Fibroblast of skin of right quadriceps (primary cell): ENCODE results near the gene PIK3R3.
A peak's percentile ranks its signal among the peaks of the same experiment; 100 is the strongest.
"Not testable (repeated sequence)": the region's sequence is repeated elsewhere in the genome, so short reads cannot be mapped to it uniquely, and the experiment has no call there.

Experiments used
- DNase-seq: peaks from one replicate; pipeline ENCODE4 v3.0.0-alpha.2; 2013

PIK3R3 gene

DNA sequence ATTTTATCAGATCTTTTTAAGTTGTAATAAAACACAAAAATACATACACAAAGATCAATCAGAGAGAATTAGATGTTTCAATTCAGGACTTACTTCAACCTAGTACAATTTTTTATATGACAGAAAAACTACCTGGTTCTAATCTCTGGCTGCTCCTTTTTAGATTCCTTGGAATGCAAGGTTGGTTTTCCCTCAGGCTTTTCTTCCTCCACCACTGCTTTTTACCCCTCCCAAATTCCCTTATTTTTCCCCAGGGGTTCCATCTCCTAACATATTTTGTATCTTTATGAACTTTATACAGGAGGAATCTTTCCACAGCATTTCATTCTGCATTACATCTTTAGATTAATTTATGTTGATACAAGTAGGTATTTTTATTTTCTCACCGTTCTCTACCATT, 33.2 kb downstream of the PIK3R3 start:
- DNase-seq = no peak

DNA sequence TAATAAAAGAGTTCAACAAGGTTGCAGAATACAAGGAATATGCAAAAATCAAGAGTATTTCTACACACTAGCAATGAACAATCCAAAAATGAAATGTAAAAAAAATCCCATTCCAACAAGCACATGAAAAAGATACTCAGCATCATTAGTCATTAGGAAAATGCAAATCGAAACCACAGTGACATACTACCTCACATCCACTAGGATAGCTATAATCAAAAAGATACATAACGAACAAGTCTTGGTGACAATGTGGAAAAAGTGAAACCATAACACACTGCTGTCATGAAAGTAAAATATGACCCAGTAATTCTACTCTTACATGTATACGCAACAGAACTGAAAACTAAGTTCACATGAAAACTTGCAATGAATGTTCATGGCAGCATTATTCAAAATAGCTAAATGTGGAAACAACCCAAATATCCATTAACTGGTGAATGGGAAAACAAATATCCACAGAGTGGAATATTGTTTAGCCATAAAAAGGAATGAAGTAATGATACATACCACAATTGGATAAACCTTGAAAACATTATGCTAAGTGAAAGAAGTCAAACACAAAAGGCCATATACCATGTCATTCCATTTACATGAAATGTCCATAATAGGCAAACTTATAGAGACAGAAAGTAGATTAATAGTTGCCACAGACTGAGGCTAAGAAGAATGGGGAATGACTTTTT, 34.3 kb downstream of the PIK3R3 start:
- DNase-seq = peak; percentile 10

DNA sequence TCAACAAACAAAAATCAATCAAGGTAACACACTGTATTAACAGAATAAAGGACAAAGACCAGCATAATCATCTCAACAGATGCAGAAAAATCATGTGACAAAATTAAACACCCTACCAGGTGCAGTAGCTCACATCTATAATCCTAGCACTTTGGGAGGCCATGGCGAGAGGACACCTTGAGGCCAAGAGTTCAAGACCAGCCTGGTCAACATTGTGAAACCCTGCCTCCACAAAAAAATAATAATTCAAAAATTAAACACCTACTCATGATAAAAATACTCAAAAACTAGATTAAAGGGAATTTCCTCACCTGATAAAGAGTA, 35.3 kb downstream of the PIK3R3 start:
- no peak for DNase-seq

DNA sequence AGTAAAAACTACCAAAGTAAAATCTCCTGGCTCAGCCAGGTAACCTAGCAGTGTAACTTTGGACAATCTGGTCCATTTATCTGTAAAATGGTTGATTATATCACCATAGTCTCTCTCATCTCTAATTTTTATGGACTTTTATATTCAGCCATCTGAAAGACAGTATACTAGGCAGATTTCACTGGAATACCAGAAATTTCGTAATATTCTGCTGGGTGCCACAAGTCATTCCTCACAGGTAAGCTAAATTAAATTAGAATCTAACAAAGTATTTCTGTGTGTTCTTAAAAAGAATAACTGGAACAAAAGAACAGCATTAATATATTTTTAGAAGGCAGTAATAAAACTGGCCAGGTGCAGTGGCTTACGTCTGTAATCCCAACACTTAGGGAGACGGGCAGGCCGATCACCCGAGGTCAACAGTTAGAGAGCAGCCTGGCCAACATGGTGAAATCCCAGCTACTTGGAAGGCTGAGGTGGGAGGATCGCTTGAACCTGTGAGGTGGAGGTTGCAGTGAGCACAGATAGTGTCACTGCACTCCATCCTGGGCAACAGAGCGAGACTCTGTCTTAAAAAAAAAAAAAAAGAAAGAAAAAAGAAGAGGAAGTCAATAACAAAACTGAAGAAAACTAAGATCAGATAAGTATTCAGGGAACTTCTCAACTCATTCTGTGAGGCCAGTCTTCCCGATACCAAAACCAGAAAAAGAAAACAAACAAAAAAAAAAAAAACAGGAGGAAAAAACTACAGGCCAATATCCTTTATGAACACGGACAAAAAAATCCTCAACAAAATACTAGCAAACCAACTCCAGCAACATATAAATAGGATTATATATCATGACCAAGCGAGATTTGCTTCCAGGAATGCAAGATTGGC, 35.9 kb downstream of the PIK3R3 start:
- no peak for DNase-seq

DNA sequence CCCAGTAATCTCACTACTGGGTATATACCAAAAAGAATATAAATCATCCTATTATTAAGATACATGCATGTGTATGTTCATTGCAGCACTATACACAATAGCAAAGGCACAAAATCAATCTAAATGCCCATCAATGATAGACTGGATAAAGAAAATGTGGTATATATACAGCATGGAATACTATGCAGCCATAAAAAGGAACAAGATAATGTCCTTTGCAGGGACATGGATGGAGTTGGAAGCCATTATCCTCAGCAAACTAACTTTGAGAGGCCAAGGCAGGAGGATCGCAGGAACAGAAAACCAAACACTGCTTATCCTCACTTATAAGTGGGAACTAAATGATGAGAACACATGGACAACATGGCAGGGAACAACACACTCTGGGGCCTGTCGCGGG, 37.3 kb downstream of the PIK3R3 start:
- DNase-seq = not testable (repeated sequence)

DNA sequence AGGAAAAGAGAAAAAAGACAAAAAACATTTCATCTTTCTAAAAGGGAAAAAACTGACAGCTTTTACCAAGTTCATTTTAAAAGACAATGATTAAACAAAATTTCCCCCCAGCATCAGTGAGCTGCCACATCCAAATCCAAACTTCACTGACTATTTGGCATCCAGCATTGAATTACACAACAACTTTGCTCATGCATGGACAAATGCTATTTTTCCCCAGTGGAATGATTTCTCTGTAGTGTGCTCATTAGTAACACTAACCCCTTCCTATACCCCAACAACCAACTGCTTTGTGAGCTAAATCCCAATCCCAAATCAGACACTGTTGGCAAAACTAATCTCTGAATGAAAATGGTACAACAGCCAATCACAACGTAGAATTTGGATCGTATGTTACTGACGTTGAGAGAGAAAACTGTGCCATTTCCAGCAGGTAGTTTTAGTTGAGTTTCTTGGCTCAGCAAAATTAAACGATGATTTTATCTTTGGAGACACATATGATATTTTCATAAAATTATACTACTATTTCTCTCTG, 37.9 kb downstream of the PIK3R3 start:
- no peak for DNase-seq

DNA sequence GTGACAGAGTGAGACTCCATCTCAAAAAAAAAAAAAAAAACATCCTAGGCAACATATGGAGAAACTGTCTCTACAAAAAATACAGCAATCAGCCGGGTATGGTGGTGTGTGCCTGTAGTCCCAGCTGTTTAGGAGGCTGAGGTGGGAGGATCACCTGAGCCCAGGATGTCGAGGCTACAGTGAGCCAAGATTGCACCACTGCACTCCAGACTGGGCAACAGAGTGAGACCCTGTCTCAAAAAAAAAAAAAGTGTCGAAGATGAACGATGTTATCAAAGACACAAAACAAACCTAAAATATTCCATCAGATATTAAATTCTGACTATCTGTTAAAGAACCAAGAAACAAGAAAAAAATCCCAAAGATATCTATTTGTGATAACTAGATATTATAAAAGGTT, 38.6 kb downstream of the PIK3R3 start:
- not testable (repeated sequence) for DNase-seq

DNA sequence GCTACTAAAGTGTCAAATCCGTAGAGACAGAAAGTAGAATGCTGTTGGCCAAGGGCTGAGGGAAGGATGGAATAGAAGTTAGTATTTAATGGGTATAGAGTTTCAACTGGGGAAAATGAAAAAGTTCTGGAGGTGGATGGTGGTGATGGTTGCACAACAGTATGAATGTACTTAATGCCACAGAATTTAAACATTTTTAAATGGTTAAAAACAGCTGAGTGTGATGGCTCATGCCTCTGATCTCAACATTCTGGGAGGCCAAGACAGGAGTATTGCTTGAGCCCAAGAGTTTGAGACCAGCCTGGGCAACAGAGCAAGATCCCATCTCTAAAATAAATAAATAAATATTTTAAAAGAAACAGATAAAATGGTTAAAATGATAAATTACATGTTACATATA, 44.5 kb downstream of the PIK3R3 start:
- peak; percentile 30 for DNase-seq

DNA sequence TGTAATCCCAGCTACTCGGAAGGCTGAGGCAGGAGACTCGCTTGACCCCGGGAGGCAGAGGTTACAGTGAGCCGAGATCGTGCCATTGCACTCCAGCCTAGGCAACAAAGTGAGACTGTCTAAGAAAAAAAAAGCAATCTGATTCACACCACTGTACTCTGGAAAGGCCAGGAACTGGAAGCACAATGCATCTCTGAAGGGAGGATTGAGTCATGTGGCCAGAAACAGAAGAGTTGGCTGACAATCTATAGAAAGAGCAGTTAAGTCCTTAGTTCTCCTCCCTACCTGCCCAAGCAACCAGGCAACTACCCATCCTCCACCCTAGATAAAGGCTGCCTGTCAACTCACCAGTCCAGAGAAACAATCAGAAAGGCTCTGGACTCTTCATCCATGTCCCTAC, 45.9 kb downstream of the PIK3R3 start:
- no peak for DNase-seq

DNA sequence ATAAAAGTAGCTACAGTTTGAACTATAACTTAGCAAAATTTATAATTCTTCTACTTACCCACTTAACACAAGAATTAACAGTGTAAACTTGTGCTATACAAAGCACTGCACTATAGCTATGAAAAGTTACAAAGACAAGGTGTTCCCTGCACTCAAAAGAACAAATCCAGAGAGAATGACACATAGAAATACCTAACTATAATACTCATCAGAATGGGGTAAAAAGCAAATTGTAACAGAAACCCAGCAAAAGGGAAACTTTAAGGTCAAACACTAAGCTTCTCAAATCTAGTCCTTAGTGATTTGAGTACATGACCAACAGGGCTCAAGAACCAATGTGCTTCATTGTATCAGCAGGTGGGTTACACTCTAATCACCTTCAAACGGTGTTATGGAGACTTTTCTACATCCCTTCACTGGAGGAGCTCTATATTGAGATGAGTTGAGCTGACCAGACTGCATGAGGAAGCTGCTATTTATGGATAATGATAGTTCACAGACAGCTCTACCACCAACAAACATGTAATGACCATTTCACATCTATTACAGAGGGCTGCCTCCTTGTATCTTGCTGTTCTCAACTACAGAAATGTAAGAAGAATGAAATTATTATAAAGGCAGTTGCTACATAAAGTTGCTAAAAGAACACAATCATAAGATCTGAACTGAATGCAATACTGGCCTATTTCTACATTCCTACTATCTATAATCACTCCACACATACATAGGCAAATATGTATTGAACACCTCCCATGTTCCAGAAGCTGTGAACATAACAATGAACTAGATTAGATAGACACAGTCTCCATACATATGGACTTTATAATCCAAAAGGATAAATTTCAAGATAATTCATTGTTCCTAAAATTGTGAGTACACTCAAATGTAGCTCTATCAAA, 47.6 kb downstream of the PIK3R3 start:
- DNase-seq = peak; percentile 28

DNA sequence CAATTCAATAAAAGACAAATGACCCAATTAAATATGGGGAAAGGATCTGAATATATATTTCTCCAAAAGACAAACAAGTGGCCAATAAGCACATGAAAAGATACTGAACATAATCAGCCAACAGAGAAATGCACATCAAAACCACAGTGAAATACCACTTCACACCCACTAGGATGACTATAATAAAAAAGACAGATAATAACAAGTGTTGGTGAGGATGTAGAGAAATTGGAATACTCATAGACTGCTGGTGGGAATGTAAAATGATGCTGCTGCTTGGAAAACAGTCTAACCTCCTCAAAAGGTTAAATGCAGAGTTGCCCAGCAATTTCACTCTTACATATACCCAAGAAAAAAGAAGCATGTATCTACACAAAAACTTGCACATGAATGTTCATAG, 48.9 kb downstream of the PIK3R3 start:
- DNase-seq = no peak

DNA sequence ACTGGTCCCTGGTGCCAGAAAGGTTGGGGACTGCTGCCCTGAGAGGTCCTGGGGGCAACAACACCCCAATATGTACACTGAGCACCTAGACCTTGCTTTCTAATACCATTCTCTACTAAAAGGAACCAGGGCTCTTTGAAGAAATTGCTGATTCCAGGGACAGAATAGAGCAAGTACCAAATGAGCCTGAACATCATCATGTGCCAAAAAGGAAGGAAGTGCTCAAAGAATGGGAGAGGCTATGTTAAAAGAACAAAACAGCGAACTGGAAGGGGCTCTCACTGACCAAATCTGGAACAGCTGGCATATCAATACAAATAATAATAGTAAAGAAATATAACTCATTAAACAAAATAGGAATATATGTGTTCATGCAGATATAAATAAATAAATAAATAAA, 50.8 kb downstream of the PIK3R3 start:
- no peak for DNase-seq

DNA sequence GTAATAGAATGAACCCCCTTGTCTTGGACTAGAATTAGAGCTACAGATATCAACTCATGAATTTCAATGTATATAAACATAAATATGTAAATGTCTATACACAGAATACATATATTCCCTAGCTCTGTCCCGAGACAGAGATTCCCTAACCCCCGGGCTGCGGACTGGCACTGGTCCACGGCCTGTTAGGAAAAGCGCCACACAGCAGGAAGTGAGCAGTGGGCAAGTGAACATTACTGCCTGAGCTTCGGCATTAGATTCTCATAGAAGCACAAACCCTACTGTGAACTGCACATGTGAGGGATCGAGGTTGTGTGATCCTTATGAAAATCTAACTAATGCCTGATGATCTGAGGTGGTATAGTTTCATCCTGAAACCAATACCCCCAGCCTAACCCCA, 51.2 kb downstream of the PIK3R3 start:
- no peak for DNase-seq

DNA sequence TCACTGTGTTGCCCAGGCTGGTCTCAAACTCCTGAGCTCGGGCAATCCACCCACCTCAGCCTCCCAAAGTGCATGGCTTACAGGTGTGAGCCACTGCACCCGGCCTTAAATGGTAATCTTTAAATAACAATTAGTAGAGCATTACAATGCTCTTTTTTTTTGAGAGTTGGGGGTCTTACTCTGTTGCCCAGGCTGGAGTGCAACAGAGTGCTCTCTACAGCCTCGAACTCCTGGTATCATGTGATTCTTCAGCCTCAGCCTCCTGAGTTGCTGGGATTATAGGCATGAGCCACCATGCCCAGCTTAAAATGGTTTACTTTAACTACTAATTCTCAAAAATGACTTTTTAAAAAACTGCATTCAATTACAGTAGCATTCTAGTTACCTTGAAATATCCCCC, 52.2 kb downstream of the PIK3R3 start:
- DNase-seq = no peak

DNA sequence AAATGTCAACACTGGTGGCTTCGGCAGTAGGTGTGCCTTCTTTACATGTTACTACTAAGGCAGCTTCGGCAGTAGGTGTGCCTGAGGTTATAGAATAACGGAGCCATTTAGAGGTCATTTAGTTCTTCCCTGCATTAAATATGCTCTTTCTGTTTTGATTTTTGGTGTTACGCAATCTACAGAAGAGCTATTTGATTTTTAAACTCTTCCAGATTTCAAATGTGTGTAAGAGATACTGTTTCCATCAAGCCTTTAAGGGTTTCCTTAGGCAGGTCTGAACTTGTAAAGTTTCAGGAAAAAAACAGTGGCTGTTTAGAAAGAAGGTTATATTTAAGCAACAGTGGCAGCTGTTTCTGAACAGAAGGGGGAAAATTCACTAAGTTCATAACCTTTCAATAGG, 54.8 kb downstream of the PIK3R3 start:
- no peak for DNase-seq

DNA sequence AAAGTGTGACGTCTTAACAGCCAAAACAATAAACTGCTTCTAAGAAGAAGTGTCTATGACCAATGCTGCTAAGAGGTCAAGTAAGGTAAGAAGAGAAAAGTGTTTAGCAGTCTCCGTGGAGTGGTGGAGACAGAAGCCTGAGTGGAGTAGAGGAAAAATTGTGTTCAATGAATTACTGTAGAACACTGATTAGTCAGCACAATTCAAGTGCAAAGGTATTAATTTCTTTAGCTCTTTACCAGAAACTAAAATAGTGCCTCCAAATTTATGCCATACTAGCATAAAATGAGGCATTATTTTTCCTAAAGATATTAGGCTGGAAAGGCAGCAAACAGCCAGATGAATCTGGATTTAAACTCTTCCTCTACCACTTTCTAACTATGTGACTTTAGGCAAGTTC, 56.1 kb downstream of the PIK3R3 start:
- DNase-seq = no peak

DNA sequence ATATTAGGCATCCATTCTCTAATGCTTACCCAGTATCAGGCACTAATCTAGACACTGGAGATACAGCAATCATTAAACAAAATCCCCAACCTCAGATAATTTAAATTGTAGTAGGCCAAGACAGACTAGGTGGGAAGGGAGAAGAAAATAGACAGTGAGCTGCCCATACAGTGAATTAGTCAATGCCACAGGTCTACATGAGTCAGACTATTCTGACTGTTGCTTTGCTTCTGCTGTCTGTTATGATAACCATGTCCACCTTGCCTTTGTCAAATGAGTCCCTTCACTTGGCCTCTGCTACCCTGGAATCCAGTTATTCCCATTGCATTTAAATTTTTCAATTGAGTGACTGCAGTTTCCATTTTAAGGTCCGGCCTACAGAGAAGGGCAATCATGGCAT, 59.5 kb downstream of the PIK3R3 start:
- no peak for DNase-seq

DNA sequence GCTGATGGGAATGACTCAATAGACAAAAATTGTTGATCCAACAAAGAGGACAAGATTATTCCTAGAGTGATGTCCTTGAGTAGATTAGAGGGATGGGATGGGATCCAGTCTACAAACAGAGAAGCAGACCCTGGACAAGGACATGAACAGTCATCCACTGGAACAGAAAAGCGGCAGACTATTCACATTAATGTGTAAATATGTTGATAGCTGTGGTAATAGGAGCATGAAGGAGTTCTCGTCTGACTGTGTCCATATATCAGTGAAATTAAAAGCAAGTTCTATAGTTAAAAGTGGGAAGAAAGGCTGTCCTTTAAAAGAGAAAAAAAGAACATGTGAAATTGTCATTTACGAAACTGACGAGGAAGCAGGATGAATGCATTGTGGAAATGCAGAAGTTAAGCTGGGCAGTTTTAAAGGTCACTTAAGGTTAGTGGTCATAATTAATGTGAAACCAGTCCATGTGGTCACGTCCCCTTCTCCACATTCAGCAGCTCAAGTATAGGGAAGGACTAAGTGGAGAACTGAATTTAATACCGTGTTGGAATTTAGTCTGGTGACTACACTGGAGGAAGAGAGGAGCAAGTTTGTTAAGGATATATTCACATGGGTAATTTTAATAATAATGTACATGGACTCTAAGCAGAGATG, 62.1 kb downstream of the PIK3R3 start:
- DNase-seq = no peak

DNA sequence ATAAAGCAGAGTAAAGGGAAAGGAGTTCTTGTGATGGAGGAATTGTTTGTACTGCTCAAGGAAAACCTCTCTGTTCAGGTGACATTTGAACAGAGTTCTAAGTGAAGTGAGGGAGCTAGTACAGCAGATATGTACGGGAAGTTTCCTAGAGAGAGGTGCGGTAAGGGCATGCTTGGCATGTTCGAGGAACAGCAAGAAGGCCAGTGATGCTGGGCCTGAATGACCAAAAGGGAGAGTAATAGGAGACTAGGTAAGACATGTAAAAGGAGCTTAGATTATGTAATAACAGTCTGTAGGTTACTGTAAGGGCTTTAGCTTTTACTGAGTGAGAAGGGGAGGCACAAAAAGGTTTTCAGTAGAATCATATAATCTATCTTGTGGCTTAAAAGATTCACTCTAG, 63.9 kb downstream of the PIK3R3 start:
- no peak for DNase-seq

DNA sequence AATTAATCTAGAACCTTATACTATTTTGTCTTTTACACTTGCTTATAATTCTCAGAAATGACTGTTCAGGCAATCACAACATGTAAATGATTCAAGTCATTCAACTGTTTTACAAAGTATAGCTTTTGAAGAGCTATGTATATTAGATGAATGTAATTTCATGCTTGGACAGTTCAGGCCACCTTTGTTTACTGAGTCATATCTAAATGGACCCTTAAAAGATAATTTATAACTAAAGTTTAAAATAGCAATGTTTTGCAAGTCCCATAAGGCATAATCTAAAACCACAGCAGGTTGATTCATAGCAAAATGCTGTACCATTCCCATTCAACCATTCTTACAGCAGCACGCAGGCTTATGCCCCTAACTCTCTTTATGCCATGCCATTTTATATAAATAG, 64.8 kb downstream of the PIK3R3 start:
- DNase-seq = no peak

DNA sequence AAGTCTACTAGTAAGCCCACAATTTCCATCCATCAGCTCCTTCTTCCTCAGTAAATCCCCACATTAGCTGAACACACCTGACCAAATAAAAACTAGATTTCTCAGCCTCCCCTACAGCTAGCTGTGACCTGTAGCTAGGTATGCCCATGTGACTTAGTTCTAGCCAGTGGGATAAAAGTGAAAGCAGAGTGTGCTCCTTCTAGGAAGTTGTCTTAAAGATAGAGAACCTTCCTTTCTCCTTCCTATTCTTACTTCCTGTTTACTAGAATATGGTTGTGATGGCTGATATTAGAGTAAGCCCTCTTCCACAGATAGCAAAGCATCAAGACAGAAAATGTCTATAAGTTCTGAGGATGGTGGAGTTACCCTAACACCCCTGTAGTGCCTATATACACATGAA, 67.0 kb downstream of the PIK3R3 start:
- no peak for DNase-seq

DNA sequence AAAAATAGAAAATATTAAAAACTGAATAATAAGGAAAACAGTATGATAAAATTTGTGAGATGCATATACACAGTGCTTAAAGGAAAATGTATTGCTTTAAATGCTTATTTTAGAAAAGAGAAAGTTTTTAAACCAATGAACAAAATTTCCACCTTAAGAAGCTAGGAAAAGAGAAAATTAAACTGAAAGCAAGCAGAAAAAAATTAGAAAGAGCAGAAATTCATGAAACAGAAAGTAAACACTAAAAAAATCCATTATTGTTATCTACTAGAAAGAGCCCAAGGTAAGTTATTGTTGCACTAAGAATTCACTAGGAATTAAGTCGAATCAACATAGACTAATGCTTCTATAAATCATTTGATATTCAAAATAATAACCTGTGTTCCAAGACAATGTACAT, 67.7 kb downstream of the PIK3R3 start:
- no peak for DNase-seq
